WI38 (cell line): ENCODE results near the gene TDRD7.

Experiments
- H3K4me3 ChIP-seq: 2 replicates; pipeline ENCODE4 v1.5.1; 2011; ENCODE audit warnings: low read depth, mild to moderate bottlenecking, control low read depth, low read length
- TF ChIP-seq, protein P1 (sequence below): IDR thresholded peaks from 2 replicates; pipeline ENCODE4 v1.5.1; 2012; ENCODE audit warnings: low read depth, mild to moderate bottlenecking, control low read depth, low read length

Gene TDRD7

DNA sequence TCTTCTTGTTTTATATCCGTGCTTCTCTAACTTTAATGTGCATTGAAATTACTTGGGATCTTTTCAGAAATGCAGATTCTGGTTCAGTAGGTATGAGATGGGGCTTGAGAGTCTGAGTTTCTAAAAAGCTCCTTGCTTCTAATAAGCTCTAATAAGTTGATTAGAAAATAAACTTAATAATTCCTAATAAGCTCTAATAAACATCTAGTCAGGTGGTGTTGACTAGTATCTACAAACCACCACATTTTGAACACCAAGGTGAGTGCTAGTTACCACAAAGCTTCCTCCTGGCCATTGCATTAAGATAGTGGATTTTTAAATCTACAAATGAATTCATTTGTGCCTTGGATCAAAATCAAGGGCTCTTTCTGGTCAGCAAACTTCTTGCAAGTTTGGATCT is 94.9 kb downstream of the TDRD7 start:
- TF ChIP-seq, protein P1, sequence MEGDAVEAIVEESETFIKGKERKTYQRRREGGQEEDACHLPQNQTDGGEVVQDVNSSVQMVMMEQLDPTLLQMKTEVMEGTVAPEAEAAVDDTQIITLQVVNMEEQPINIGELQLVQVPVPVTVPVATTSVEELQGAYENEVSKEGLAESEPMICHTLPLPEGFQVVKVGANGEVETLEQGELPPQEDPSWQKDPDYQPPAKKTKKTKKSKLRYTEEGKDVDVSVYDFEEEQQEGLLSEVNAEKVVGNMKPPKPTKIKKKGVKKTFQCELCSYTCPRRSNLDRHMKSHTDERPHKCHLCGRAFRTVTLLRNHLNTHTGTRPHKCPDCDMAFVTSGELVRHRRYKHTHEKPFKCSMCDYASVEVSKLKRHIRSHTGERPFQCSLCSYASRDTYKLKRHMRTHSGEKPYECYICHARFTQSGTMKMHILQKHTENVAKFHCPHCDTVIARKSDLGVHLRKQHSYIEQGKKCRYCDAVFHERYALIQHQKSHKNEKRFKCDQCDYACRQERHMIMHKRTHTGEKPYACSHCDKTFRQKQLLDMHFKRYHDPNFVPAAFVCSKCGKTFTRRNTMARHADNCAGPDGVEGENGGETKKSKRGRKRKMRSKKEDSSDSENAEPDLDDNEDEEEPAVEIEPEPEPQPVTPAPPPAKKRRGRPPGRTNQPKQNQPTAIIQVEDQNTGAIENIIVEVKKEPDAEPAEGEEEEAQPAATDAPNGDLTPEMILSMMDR = no peak
- H3K4me3 ChIP-seq = no peak overlapping the region

DNA sequence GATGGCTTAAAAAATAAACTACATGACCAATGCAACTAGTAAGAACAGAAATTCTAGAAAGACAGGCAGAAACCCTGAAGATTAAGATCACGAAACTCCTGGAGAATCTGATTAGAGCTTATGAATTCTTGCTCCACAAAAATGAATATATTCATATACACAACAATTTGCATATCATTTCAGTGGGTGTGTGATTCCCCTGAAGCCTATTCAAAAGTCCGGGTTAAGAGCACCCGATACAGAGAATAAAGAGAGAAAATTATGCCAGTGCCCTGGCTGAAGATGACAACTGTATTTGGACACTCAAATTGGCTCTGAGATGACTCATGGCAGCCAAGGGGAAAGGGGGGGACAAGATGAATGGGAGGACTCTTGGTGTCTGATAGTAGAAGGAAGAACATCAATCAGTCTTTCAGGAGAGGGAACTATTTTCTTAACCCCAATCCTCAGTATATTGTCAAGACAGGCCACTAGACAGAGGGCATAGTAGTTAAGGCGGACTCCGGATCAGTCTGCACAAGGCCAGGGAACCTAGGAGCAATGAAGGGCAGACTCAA is 95.6 kb downstream of the TDRD7 start:
- TF ChIP-seq, protein P1 = no peak
- H3K4me3 ChIP-seq = no peak overlapping the region

DNA sequence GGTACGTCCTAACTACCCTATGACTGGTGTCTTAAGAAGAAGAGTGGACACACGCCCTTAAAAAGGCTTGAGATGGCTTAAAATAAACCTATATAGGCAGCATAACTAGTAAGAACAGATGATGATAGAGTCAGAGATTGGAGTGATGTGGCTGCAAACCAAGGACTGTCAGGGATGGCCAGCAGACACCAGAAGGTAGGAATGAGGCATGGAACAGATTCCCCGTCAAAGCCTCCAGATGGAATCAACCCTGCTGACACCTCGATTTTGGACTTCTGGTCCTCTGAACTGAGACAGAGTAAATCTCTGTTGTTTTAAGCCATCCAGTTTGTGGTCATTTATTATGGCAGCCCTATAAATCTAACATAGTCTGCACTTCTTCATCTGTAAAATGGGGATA is 97.0 kb downstream of the TDRD7 start:
- TF ChIP-seq, protein P1 = no peak
- H3K4me3 ChIP-seq = no peak overlapping the region

DNA sequence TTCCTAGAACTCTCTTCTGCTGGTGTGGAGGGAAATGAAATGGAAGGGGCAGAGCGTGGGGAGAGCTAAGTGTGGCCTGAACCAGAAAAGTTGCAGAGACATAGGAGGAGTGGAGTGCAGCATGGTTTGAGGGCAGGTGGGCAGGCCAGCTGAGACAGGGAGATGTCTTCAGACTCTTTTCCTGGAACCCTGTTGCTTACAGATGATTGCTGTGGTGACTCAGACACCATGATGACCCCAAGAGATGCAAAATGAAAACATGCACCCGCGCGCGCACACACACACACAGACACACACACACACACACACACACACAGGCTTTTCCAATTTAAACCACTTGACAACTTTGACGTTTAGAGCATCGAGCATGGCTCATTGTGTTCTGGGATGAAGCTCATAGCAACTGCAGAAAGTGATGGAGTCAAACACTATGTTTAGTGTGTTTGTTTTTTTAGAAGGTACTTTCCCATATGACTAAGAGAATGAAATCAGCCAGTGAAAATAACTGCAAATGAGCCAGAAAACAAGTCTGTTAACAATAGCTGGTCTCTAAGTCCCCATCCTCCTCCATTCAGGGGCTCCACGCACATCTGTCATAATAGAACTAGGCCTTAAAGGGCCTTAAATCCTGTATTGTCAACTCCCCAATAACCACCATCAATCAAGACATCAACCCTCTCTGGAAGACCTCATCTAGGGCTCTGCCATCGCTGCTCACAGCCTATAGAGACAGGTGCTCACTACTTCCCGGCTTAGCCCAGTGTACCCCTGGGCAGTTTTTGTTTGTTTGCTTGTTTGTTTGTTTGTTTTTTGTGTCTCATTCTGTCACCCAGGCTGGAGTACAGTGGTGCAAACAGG is 99.1 kb downstream of the TDRD7 start:
- H3K4me3 ChIP-seq = no peak overlapping the region; the same call in 1 of the 2 replicates
- TF ChIP-seq, protein P1 = no peak

DNA sequence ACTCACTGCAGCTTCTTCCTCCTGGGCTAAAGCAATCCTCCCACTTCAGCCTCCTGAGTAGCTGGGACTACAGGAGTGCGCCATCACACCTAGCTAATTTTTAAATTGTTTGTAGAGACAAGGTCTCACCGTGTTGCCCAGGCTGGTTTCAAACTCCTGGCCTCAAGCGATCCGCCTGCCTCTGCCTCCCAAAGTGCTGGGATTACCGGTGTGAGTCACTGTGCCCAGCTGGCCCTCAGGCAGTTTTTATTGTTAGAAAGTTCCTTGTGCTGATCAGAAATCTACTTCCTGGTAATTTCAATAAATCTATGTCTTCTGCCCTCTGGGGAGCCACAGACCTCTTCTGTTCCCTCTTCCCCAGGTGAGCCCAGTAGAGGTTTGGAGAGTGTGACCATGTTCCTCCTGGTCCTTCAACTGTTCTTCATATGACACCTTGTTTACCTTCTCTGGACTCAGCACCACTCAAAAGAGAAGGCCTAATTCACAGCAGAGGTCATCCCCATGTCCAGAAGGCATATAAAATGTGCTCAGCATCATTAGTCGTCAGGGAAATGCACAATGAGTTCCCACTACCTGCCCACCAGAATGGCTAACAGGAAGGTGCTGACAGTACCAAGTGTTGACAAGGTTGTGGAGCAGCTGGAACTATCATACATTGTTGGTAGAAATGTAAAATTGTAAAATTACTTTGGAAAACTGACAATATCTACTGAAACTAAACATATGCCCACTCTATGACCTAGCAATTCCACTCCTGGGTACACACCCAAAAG is 99.9 kb downstream of the TDRD7 start:
- no peak overlapping the region for H3K4me3 ChIP-seq

DNA sequence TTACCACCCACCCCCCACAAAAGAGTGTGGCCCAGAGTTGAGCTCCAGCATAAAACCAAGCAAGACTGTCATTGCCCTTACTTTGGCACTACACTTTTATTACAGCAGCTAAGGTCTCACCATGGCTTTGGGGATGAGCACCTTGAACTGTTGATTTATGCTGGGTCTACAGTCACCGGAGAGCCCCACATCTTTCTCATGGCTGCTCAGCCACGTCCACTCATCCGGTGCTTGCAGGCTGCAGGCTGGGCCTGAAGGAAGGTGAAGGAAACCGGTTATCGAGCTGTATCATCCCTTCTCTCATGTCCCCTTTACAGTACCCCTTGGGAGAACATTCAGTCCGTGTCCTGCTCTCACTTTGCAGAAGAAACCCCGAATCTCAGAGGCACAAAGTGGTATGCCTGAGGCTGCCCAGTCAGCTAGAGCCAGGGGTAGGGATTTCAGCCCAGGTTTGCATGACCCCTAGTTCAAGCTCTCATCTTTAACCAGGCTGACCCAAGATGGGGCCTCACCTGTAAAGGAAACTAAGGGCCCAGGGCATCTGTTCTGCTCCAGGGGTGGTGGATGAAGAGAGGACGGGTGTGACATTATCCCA is 101.2 kb downstream of the TDRD7 start:
- no peak overlapping the region for H3K4me3 ChIP-seq
- TF ChIP-seq, protein P1 = no peak

More for the DNA sequence above, 99.9 kb downstream of the TDRD7 start:
- TF ChIP-seq, protein P1 = no peak
